Epithelial cell of prostate (primary cell): Measurements from ENCODE around the gene ARSI.

ENCODE experiments used
- DNase-seq: peaks from one replicate; pipeline ENCODE4 v3.0.0-alpha.2; 2011; ENCODE audit warnings: low read depth, low spot score
- H3K27ac ChIP-seq: fragments of 450-650 bp; 2 replicates; pipeline ENCODE4 v1.5.1; 2017; ENCODE audit warnings: mild to moderate bottlenecking

ARSI gene

DNA sequence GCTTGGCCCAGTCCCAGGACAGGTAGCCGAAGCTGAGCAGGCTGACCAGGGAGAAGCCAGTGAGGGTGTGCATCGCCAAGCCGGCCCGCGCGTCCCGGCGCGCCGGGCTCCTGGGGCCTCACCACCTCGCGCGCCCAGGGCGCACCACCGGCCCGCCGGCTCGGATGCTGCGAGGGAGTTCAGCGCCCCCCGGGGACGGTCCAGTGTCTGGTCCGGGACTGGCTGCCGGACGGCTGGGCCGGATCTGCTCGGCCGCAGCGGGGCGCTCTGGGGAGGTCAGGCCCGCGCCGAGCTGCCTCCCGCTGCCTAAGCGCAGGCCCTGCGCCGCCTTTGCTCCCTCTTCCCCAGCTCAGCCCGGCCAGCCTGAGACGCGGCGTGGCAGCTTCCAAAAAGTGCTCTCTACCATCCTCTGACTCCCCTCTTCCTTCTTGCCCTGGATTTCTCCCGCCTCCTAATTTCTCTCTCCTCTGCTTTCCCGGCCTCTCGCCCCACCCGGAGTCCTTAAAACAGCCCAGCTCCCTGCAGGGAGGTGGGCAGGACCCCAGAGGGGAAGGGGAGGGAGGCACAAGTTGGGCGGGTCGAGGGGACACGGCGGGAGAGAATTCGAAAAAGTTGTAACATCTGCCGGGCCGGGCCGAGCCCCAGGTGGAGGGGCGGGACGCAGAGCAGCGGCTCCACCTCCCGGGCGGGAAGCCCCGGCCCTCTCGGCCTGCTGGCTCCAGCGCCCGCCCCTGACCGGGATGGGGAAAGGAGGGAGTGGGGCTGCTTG is at the start of gene ARSI:
Gene ARSI, minus strand, starts transcription at position 605 of the 769 bp plus-strand sequence. Its CDS starts 532 bp downstream, at position 73.
- no peak within 1 kb of the TSS for H3K27ac ChIP-seq
- no peak for DNase-seq

DNA sequence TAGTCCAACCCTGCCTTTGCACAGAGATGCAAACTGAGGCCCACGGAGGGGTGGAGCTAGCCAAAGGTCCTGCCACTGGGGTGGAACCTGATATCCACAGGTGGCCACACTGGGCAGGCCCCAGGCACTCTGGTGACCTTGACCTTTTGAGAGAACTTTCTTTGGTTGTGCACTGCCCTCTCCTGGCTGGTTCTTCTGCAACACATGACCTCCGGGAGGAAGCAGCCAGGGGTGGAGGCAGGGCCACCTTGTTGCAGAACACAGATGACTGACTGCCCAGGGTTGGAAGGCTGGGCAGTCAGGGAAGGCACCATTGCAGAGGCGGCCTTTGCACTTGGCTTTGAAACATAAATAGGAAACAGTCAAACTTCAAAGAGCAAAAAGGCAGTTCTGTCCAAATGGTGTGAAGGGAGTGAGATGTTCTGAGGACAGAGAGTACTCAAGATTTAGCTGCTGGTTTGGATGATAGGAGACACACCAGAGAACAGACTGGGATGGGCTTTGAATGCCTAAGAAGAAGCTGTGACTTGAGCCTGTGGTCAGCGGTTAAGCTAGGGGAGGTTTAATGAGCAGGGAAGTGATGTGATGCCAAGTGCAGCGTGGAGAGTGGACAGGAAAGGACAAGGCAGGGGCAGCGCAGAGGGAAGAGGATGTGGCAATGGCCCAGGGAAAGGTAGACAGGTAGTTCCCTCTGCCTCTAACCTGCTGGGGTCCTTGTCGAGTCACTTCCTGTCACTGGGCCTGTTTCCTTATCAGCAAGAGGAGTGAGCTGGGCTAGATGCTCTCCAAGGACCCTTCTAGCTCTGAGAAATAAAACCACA is 48.0 kb upstream of the ARSI start:
- DNase-seq, result no peak
- no peak overlapping the region for H3K27ac ChIP-seq

DNA sequence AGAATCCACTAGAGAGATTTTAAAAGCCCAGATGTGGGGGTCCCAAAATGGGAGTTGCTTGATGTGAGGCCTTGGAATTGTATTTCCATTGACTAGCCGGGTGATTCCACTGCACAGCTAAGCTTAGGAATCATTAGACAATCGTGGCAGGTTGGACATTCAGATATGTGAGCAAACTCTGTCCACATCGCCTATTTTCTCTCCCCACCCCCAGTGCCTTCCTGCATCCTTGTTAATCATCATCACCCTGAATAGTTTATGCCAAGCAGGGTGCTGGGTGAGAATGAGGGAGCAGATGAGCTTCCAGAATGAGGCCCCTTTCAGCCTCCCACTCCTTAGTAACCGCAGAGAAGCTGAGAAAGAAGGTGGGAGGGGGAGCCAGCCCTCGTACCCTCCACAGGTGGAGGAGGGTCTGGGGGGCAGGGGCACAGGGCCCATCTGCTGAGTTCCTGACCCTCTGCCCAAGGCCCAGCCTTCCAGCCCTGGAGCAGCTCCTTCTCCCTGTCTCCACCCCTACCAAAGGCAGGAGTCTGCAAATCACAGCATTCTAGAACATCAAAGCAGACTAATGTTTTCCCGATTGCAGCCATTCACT is 47.1 kb upstream of the ARSI start:
- no peak overlapping the region for H3K27ac ChIP-seq
- no peak for DNase-seq

GRCh38 chr5:150347451-150347850 is 44.7 kb upstream of the ARSI start:
- no peak for DNase-seq
- no peak overlapping the region for H3K27ac ChIP-seq

- no peak for DNase-seq
- H3K27ac ChIP-seq, result no peak overlapping the region
These were observed 44.3 kb upstream of the ARSI start for GRCh38 chr5:150347003-150347402.

DNA sequence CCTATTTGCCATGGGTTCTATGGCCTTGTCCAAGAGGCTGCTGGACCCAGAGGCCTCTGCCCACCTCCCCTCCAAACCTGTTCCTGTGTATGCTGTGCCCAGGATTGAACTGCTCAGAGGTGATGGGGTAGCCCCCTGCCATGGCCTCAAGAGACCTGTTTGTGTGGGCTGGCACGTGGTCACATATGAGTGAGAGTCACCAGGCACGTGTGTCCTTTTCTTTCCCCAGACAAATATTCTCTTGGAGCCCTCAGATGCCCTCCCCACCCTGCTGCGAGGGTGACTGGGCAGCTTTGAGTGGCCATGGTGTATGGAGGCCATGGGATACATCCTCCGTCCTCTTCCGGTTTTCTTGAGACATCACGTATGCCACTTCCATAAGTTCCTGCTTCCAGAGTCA is 43.9 kb upstream of the ARSI start:
- H3K27ac ChIP-seq, result no peak overlapping the region
- DNase-seq, result no peak

GRCh38 chr5:150345716-150346115 is 43.0 kb upstream of the ARSI start:
- H3K27ac ChIP-seq, result no peak overlapping the region
- DNase-seq, result no peak

DNA sequence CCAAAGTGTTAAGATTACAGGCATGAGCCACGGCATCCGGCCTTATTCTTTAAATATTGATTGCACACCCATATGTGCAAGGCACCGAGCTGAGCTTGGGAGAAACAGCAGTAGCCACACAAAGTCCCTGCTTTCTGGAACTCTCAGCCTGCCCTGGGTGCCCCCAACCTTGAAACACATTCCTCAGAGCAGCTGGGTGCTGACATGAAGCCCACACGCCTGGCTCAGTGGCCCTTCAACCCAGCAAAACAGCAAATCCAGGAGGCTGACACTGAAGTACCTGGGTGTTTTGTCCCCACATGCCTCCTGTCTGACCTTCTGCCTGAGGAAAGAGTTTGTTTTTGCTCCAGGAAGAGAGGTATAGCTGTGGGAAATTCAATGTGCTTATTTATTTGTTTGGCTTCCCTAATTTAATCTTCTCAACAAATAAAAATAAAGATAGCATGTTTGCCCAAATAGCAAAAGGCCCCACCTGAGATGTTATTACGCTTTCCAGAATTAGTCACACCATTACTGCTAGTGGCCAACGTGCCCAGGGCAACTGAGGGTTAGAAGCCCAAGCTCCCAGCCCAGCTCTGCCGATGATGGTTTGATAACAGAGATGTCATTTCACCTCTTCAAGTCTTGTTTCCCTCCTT is 41.4 kb upstream of the ARSI start:
- no peak for DNase-seq
- no peak overlapping the region for H3K27ac ChIP-seq

- no peak for DNase-seq
- no peak overlapping the region for H3K27ac ChIP-seq
These were observed 39.9 kb upstream of the ARSI start for GRCh38 chr5:150342583-150342982.

DNA sequence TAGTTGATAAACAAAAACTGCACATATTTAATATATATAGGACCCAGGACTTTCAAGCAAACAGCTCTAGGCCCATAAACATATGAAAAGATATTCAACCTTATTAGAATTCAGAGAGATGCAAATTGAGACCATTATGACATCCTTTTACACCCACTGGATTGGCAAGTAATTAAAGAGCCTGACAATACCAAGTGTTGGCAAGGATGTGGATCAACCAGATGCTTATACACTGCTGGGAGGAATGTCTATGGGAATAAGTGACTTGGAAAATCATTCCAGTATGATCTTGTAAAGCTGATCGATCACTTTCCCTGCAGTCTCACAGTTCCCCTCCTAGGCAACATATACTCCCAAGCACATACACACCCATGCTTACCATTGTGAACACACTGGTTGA is 39.3 kb upstream of the ARSI start:
- DNase-seq, result no peak

DNA sequence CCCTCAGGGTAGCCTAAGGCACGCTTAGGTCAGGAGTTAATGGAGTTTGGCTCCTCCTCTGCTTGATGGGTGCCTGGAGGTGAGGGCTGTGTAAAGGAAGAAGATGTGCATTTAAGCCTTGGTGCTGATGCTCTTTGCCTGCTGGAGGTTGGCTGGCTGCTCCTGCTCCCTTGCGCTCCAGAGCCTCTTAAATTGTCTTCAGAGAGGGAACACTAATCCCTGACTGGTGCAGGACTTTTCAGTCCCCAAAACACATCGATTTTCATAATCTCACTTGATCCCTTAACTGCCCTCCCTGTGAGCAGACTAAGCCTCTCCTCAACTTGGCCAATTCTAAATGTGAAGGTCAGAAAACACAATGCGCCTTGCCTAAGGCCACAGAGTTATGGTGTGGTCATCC is 38.6 kb upstream of the ARSI start:
- no peak overlapping the region for H3K27ac ChIP-seq

More for the DNA sequence above, 39.3 kb upstream of the ARSI start:
- no peak overlapping the region for H3K27ac ChIP-seq

DNA sequence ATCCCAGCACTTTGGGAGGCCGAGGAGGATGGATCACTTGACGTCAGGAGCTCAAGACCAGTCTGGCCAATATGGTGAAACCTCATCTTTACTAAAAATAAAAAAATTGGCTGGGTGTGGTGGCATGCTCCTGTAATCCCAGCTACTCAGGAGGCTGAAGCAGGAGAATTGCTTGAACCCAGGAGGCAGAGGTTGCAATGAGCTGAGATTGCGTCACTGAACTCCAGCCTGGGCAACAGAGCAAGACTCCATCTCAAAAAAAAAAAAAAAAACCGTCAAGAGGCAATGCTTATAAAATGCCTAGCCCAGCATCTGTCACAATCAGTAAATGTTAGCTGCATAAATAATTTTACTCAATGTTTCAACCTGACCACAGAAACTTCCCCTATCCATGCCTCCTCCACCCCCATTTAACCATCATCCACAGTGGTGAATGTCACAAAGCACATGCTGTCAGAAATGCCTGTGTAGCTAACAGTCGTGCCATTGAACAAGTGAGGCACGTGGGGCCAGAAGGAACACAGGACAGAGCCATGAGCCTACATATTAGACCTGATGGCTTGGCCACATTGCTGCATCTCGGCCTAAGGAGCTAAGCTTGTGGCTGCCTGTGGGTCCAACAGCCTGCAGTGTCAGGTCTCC is 38.0 kb upstream of the ARSI start:
- H3K27ac ChIP-seq, result no peak overlapping the region
- no peak for DNase-seq

More for the DNA sequence above, 38.6 kb upstream of the ARSI start:
- DNase-seq, result no peak

DNA sequence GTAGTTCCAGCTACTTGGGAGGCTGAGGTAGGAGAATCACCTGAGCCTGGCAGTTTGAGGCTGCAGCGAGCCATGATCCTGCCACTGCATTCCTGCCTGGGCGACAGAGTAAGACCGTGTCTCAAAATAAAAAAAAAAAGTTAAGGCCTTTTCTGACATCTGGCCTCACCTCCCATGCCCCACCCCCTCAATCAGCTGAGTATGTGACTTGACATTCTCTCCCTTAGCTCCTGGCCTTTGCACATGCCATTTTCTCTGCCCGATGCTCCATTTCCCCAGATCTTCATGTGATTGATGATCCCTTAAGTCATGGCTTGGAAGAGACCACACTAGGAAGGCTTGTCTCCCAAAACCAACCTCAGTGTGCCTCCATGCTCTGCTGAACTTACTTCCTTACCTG is 37.1 kb upstream of the ARSI start:
- no peak overlapping the region for H3K27ac ChIP-seq
- no peak for DNase-seq

GRCh38 chr5:150339165-150339564 is 36.5 kb upstream of the ARSI start:
- no peak overlapping the region for H3K27ac ChIP-seq
- no peak for DNase-seq

DNA sequence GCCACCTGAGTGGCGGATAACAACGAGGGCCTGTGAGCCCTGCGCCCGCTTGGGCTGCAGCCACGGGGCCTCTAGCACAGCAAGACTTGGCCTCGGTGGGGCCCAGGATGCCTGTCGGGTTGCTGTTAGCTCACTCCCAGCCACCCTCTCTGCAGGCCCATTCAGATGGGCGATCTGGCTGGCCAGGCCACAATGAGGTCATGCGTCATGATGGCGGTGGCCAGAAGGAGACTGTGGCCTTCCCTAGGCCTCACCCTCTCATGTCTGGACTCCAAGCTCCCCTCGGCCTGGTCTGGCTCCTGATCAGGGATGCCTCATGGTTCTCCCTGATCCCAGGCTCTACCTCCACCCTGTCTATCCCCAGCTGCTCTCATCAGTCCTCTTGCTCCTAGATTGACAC is 35.8 kb upstream of the ARSI start:
- no peak overlapping the region for H3K27ac ChIP-seq
- DNase-seq, result no peak

- no peak for DNase-seq
These were observed 33.1 kb upstream of the ARSI start for GRCh38 chr5:150335778-150336177.

DNA sequence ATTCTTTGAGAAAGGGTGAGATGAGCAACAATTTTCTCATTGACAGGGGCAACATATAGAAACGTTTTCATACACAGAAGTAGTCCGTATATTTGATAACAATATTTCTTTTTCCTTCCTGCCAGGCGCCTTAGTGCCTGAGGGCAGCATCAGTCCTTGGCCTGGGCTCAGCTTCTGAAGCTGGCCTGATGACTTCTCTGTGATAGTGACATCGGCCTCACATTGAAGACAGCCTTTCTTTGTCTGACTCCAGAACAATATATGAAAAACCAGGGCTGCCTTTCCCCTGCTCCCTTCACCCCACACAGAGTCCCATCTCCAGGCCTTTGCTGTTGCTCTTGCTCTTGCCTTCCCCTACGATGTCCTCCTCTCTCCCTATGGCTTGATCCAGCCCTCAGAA is 30.7 kb upstream of the ARSI start:
- no peak for DNase-seq
- no peak overlapping the region for H3K27ac ChIP-seq

More at GRCh38 chr5:150335778-150336177, 33.1 kb upstream of the ARSI start:
- H3K27ac ChIP-seq, result no peak overlapping the region

- no peak for DNase-seq
These were observed 27.5 kb upstream of the ARSI start for GRCh38 chr5:150329881-150330876.

GRCh38 chr5:150329038-150329437 is 26.3 kb upstream of the ARSI start:
- DNase-seq, result no peak

More at GRCh38 chr5:150329881-150330876, 27.5 kb upstream of the ARSI start:
- H3K27ac ChIP-seq, result no peak overlapping the region

More at GRCh38 chr5:150329038-150329437, 26.3 kb upstream of the ARSI start:
- H3K27ac ChIP-seq, result no peak overlapping the region
